Fibroblast of lung (primary cell): Measurements from ENCODE around the gene ICE2. TPM values are rescaled to one million over a fixed set of nuclear protein-coding genes. Genes with fewer than 3 reads are reported as not detected.
A peak's percentile ranks its signal among the peaks of the same experiment; 100 is the strongest.

Experiments
- DNase-seq, 2 donors: peaks; one replicate each; pipeline versions ENCODE4 v3.0.0 to v3.0.0-alpha.2; 2010; ENCODE audit warnings: low read depth in 2 of 2
- H2AFZ ChIP-seq: 2 replicates; pipeline ENCODE4 v1.5.1; 2012; ENCODE audit warnings: low read length, control low read depth, inconsistent platforms
- H3K27ac ChIP-seq: 2 replicates; pipeline ENCODE4 v1.5.1; 2011; ENCODE audit warnings: low read length, control low read depth; ENCODE audit not compliant: insufficient read depth
- H3K27me3 ChIP-seq: 2 replicates; pipeline ENCODE4 v1.5.1; 2011; ENCODE audit warnings: mild to moderate bottlenecking, low read length; ENCODE audit not compliant: control insufficient read depth, insufficient read depth
- H3K36me3 ChIP-seq: 2 replicates; pipeline ENCODE4 v1.5.1; 2011; ENCODE audit warnings: low read length; ENCODE audit not compliant: control insufficient read depth, insufficient read depth
- H3K4me1 ChIP-seq: 2 replicates; pipeline ENCODE4 v1.5.1; 2011; ENCODE audit warnings: low read length; ENCODE audit not compliant: control insufficient read depth, insufficient read depth; ENCODE audit errors: extremely low read depth
- H3K4me2 ChIP-seq: 2 replicates; pipeline ENCODE4 v1.5.1; 2011; ENCODE audit warnings: low read length, control low read depth; ENCODE audit not compliant: insufficient read depth; ENCODE audit errors: extremely low read depth
- H3K4me3 ChIP-seq, 4 experiments: fragments of 200-600 bp in 1 of 4; sonication (generic) in 1 of 4; replicated peaks in 1 of 4; 2 replicates each; pipeline ENCODE4 v1.5.1; 2011 to 2016; ENCODE audit warnings: low read length in 4 of 4, low read depth in 3 of 4, mild to moderate bottlenecking in 3 of 4, control low read depth in 2 of 4, inconsistent platforms in 1 of 4, mixed read lengths in 1 of 4; ENCODE audit not compliant: insufficient read depth in 1 of 4; ENCODE audit errors: control extremely low read depth in 1 of 4
- H3K79me2 ChIP-seq: 2 replicates; pipeline ENCODE4 v1.5.1; 2012; ENCODE audit warnings: mild to moderate bottlenecking, low read length, inconsistent platforms; ENCODE audit not compliant: control insufficient read depth, insufficient read depth
- H3K9ac ChIP-seq: 2 replicates; pipeline ENCODE4 v1.5.1; 2011; ENCODE audit warnings: mild to moderate bottlenecking, low read length, control low read depth; ENCODE audit not compliant: insufficient read depth
- H3K9me3 ChIP-seq: 2 replicates; pipeline ENCODE4 v1.5.1; 2012; ENCODE audit warnings: low read depth, low read length; ENCODE audit not compliant: control insufficient read depth, insufficient read depth
- H4K20me1 ChIP-seq: 2 replicates; pipeline ENCODE4 v1.5.1; 2011; ENCODE audit warnings: low read length; ENCODE audit not compliant: control insufficient read depth, insufficient read depth; ENCODE audit errors: extremely low read depth
- CTCF ChIP-seq, 2 donors: IDR thresholded peaks in 1 of 2; conservative IDR thresholded peaks in 1 of 2; 1 replicate in 1 of 2; 2 replicates in 1 of 2; pipeline ENCODE4 v1.5.1; 2011 to 2012; ENCODE audit warnings: low read length in 2 of 2, control low read depth in 1 of 2, inconsistent platforms in 1 of 2, low read depth in 1 of 2, mild to moderate bottlenecking in 1 of 2
- EZH2 ChIP-seq: IDR thresholded peaks from 2 replicates; pipeline ENCODE4 v1.5.1; 2012; ENCODE audit warnings: low read length, control low read depth, mild to moderate bottlenecking; ENCODE audit errors: missing control alignments
- polyA plus RNA-seq, 2 donors: library from polyadenylated mRNA; depleted of rRNA in 1 of 2; stranded (reverse) in 1 of 2; unstranded in 1 of 2; fragments of >200 nt; gene quantifications; 2 replicates each; pipeline ENCODE4 v1.2.1, GENCODE V29; 2011 to 2012; ENCODE audit warnings: missing spikeins in 1 of 2
- total RNA-seq: library from RNA; depleted of rRNA; stranded (reverse); fragments of >200 nt; gene quantifications from 2 replicates; pipeline ENCODE4 v1.2.1, GENCODE V29; 2014

The ICE2 gene
- total and polyA plus RNA-seq, 2 donors (not counting 1 experiment from before 2014, with no cell fraction given), result 22.3 to 38.6 TPM

- TF ChIP-seq CTCF (conservative IDR thresholded peaks at IDR 0.05 in 1 of 2, IDR thresholded peaks at IDR 0.05 in 1 of 2; ENCODE audit: low read depth in 1 of 2, low read length in 2 of 2) (no peak), EZH2 (no peak)
- no peak overlapping the region for H3K4me2 ChIP-seq
Observed at GRCh38 chr15:60523056-60523455, 44.1 kb upstream of the ICE2 start.

GRCh38 chr15:60520825-60521368 is 42.0 kb upstream of the ICE2 start:
- Histone ChIP-seq H3K4me1 (no peaks in the 10 kb centered on the region), H3K4me2 (no peak overlapping the region), H4K20me1 (no peaks in the 10 kb centered on the region), H3K4me3 (no peak overlapping the region), H3K79me2 (no peaks in the 10 kb centered on the region), H3K9ac (no peak overlapping the region), H3K36me3 (no peaks in the 10 kb centered on the region), H3K9me3 (no peaks in the 10 kb centered on the region), H2AFZ (no peak overlapping the region), H3K27me3 (no peaks in the 10 kb centered on the region), H3K27ac (no peak overlapping the region)
- DNase-seq, result peak; percentile 54 to 76
- TF ChIP-seq CTCF (conservative IDR thresholded peaks at IDR 0.05 in 1 of 2, IDR thresholded peaks at IDR 0.05 in 1 of 2; ENCODE audit: low read depth in 1 of 2, low read length in 2 of 2) (peak; percentile 87 to 97), EZH2 (no peak)

More at GRCh38 chr15:60523056-60523455, 44.1 kb upstream of the ICE2 start:
- DNase-seq, result peak; percentile 44 to 60
- no peaks in the 10 kb centered on the region for H4K20me1 ChIP-seq
- H2AFZ ChIP-seq, result no peak overlapping the region
- no peaks in the 10 kb centered on the region for H3K9me3 ChIP-seq
- no peaks in the 10 kb centered on the region for H3K27me3 ChIP-seq
- H3K36me3 ChIP-seq, result no peaks in the 10 kb centered on the region
- H3K79me2 ChIP-seq, result no peaks in the 10 kb centered on the region
- no peak overlapping the region for H3K9ac ChIP-seq
- H3K4me1 ChIP-seq, result no peaks in the 10 kb centered on the region
- no peak overlapping the region for H3K4me3 ChIP-seq
- no peak overlapping the region for H3K27ac ChIP-seq

- Histone ChIP-seq H3K9ac (no peak overlapping the region), H3K79me2 (no peaks in the 10 kb centered on the region), H3K27me3 (no peaks in the 10 kb centered on the region), H2AFZ (no peak overlapping the region), H3K4me2 (peak overlapping the region; percentile 21), H3K4me1 (no peaks in the 10 kb centered on the region), H3K36me3 (no peaks in the 10 kb centered on the region), H3K9me3 (no peaks in the 10 kb centered on the region), H4K20me1 (no peaks in the 10 kb centered on the region), H3K4me3 (no peak overlapping the region), H3K27ac (no peak overlapping the region)
- TF ChIP-seq CTCF (conservative IDR thresholded peaks at IDR 0.05 in 1 of 2, IDR thresholded peaks at IDR 0.05 in 1 of 2; ENCODE audit: low read depth in 1 of 2, low read length in 2 of 2) (no peak), EZH2 (no peak)
- peak in 1 of 2 donors; percentile 52 for DNase-seq
Observed at GRCh38 chr15:60520013-60520824, 41.3 kb upstream of the ICE2 start.
